ENCODE results near the gene KCTD18. TPM values are rescaled to one million over a fixed set of nuclear protein-coding genes. Genes with fewer than 3 reads are reported as not detected.
A peak's percentile ranks its signal among the peaks of the same experiment; 100 is the strongest.

Gene KCTD18
- 10.2 TPM for polyA plus RNA-seq (2012; ENCODE audit: insufficient read depth, insufficient read length)

DNA sequence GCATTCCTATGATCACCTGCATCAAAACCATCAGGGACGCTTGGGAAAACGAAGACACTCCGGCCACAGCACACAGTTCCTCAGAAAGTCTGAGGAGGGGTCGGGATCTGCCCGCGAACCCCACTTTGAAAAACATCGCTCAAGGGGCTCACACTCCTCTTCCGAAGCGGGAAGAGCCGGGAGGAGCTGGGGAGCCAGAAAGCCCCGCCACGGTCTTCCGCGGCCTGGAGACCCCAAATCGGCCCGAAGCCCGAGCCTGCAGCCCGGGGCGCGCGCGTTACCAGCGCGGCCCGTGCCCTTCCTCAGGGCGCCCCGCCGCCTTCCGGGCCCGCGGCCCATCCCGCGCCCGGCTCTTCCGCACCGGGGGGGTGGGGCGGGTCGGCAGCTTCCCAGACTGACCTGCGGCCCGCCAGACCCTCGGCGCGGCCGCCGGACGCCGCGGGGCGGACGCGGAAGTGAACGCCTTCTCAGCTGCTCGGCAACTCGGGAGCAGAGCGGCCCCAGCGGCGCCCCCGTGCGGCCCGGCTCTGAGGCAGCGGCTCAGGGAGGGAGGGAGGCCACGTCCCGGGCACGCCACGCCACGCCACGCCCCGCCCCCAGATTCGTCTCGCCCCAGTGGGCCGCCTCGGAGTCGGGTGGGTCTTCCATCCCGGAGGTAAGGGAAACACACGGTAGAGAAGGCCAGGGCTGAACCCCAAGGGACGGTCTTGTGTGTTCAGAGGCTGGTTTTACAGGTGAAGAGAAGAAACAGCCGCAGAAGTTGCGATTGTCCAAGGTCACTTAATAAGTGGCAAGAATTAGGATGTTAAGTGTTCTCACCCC lies at the start of gene KCTD18:
KCTD18 (minus strand) TSS at position 457 of the 822 bp plus-strand sequence. CDS start 3,052 bp downstream, outside the sequence.
- peak; percentile 59 for DNase-seq (ENCODE audit: low read depth, low spot score)
- peak within 1 kb of the TSS; percentile 63 for H3K4me3 ChIP-seq (ENCODE audit: low read length)

DNA sequence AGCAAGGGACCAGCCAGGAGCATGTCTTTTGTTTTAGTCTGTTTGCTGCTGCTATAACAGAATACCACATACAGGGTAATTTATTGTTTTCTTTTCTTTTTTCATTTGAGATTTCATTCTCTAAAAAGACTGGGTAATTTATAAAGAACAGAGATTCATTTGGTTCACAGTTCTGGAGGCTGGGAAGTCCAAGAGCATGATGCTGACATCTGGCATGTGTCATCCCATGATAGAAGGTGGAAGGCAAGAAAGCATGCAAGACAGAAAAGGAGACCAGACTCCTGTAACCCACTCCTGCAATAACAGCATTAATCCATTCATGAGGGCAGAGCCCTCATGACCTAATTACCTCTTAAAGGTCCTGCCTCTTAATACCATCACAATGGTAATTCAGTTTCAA lies 30.9 kb upstream of the KCTD18 start:
- no peak overlapping the region for H3K4me3 ChIP-seq (ENCODE audit: low read length)

DNA sequence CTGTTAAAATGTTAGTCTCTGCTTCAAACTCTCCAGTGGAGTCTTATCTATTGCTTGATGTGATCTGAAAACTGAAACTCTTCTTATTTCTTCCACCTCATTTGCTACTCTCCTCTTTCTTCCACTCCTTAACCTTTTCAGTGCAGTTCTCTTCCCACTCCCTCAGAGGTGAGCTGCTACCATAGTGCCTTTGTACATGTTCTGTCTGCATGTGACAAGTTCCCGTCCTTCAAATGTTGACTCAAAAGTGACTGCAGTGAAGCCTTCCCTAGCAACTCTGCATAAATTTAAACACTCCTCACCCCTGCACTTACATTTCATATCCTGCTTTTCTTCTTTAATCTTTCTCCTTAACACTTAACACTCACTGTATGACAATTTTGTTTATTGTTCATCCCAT lies 28.3 kb upstream of the KCTD18 start:
- no peak overlapping the region for H3K4me3 ChIP-seq (ENCODE audit: low read length)
- no peak for DNase-seq (ENCODE audit: low read depth, low spot score)

More for the DNA sequence above, 30.9 kb upstream of the KCTD18 start:
- DNase-seq (ENCODE audit: low read depth, low spot score) = no peak

DNA sequence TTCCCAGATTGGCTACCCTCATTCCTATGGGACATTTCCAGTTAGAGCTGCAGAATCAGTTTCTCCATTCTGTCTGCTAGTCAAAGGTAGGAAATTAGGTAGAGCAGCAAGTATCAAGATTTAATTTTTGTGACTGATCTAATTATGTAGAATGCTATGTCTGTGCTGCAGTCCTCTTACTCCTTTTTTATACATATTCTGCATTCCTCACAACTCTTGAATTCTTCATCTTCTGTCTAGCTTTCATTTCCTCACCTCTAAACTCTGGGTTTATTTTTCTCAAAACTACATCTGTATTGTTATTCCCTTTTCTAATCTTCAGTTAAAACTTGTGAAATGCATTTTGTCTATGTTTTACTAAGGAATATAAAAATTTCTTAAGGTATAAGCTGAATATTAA lies 24.7 kb upstream of the KCTD18 start:
- no peak for DNase-seq (ENCODE audit: low read depth, low spot score)
- no peak overlapping the region for H3K4me3 ChIP-seq (ENCODE audit: low read length)

DNA sequence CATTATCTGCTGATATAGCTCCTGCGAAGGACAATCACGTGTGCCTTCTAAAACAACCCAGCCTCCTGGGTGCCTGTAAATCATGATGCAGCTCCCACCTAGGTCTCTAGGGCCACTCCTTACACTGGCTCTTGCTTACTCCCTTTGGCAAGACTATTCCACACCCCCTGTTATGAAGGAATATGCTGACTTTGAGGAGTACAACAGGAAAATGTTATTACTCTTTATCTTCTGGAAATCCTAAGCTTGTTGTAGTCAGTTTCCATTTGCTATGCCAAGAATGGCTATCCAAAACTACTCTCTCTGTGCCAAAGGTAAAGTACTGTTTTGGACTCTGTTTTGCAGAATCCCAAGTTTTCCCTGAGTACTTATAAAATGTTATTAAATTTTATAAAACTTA lies 23.9 kb upstream of the KCTD18 start:
- H3K4me3 ChIP-seq (ENCODE audit: low read length) = no peak overlapping the region
- no peak for DNase-seq (ENCODE audit: low read depth, low spot score)

DNA sequence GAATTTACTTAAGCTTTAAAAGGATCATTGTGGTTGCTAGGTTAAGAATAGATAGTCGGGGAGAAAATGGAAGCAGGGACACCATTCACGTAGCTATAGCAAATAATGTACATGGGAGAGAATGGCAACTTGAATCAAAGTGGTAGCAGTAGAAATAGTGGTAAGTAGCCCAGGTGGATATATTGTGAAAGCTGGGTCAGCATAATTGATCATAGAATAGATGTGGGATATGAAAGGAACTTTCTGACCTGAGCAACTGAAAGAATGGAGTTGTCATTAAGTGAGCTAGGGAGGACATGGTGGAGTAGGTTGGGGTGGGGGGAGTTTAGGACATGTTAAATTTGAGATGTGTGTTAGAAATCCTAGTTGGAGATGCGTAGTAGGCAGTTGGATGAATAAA lies 18.4 kb upstream of the KCTD18 start:
- H3K4me3 ChIP-seq (ENCODE audit: low read length) = no peak overlapping the region
- DNase-seq (ENCODE audit: low read depth, low spot score) = no peak

DNA sequence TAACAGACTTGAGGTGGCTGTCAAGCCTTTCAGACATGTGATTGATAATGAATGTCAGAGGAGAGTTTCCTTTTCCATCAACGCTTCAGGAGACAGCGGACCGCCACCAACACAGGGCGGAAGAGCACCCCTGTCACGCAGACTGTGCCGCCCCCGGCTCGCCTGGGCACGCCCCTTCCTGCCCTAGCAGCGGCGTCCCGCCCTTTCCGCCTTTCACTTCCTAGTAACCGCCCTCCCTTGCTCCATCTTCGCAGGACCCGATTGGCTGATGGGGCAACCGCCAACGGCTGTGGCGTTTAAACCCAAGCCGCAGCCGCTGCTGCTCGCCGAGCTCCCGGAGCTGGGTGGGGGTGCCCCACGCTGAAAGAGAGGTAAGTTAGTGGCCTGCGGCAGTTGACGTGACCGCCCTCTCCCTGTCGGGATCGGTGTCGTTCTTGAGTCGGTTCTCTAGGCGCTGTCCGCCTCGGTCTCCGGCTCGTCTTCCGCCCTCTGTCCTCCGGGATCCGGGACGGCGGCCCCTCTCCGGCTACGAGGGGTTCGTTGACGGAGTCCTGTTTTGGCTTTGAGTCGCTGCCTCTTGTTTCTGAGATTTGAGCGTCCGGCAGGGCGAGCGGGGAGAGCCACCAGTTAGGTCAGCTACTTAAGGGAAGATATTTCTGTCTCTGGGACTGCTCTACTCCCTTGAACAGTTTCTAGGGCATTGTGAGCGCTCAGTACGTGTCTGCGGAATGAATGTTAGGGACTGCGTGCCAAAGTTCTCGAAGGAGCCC lies 16.2 kb upstream of the KCTD18 start, which contains the start of gene SGO2:
SGO2 (plus strand) TSS at position 326 of the 770 bp plus-strand sequence. CDS start 6,769 bp downstream, outside the sequence.
- peak; percentile 96 for DNase-seq (ENCODE audit: low read depth, low spot score)
- peak within 1 kb of the TSS; percentile 91 for H3K4me3 ChIP-seq (ENCODE audit: low read length)

DNA sequence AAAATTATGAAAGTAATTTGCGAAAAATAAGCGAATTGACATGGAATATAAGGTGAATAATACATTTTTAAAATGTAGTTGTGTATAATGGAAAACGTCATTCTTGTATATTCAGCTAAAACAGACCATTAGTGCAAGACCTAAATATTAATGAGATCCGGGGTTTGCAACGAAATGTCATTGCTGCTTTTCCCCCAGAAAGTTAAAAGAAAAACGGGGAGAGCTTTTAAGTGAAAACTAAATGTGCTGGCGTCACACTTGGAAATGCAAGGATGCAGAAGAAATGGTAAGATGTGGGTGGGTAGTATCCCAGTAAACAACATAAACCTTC lies 15.6 kb upstream of the KCTD18 start:
- peak overlapping the region; percentile 91 for H3K4me3 ChIP-seq (ENCODE audit: low read length)
- no peak for DNase-seq (ENCODE audit: low read depth, low spot score)

DNA sequence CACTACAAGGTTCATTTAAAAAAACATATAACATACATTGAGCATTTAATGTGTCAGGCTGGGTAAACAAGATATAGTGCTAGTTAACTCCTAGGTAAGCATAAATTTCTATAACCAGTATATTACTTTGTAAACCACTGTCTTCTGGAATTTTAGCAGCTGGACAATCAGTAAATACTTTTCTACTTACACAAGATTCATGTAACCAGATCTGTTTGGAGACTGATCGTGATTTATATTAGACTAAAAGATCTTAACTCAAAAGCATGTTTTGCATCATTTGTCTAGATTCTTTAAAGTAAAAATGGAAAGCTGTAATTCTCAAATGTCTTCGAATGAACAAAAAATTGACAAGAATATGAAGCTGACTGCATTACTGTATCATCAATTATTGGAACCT lies 15.2 kb upstream of the KCTD18 start:
- H3K4me3 ChIP-seq (ENCODE audit: low read length) = no peak overlapping the region

DNA sequence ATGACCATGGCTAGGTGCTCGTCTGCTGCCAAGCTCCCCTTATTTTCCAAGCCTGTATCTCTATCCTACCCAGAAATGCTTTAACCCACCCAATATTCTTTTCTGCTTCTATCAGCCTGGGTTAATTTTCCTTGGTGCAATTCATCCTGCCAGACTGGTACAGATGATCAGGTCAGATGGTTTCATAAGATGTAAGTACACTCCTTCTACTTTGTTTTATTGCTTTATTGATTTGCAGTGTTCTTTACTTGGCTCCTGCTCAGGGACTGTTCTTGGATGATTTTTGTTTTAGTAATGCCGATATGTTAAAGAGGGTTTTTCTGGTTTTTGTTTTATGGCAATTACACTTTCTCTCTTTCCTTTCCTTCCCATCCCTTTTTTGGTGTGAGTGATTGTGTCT lies 13.7 kb upstream of the KCTD18 start:
- no peak for DNase-seq (ENCODE audit: low read depth, low spot score)
- no peak overlapping the region for H3K4me3 ChIP-seq (ENCODE audit: low read length)

More for the DNA sequence above, 15.2 kb upstream of the KCTD18 start:
- DNase-seq (ENCODE audit: low read depth, low spot score) = no peak

DNA sequence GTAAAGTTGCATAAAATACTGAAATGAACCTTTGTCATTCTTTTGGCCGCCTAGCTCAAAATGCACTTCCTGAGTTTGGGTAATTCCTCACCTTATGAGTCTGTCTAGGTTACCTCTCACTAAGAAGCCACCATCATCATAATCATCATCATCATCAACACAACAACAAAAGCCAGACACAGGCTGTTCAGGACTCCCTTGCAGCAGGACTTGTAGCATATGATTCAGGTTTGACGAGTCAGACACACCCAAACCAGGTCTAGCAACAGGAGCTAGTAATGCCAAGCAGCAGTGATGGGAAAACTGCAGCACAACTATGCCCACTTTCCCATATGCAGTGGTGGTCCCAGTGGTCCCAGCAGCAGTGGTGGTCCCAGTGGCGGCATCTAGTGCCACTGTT lies 13.3 kb upstream of the KCTD18 start:
- no peak for DNase-seq (ENCODE audit: low read depth, low spot score)
- no peak overlapping the region for H3K4me3 ChIP-seq (ENCODE audit: low read length)

DNA sequence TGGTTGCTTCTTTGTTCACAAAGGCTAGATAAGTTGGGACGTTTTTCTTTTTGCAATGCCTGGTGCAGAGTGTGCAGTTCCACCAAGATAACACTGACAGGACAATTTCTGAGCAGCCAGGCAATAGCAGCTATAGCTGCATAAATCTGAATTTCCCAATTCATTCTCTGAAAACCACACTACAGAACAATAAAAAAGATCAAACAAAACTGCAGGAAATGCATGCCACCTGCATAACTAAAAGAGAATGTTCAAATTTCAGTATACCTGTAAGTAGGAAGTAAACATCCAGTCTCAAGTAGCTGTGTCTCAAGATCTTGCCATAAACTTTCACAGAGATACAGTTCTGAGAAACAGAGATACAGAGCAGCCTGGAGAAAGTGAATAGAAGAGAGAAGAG lies 5.3 kb upstream of the KCTD18 start:
- peak; percentile 60 for DNase-seq (ENCODE audit: low read depth, low spot score)
- H3K4me3 ChIP-seq (ENCODE audit: low read length) = no peak overlapping the region

DNA sequence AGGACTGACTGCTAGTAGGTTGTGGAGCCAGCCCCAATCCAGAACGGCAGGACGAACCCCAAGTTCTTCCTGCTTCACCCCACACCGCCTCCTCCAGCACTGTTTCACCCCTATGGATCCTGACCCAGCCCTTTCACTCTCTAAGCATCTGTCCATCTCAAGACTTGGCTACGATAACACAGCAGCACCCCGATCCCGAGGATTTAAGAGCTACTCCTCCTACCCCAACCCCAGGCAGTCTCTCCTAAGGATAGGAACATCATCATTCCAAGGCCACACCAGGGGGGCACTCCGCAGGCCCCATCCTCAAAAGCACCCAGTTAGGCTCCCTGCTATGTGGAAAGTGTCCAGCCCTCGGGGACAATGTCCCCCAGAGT lies 645 bp downstream of the KCTD18 start:
- no peak for DNase-seq (ENCODE audit: low read depth, low spot score)
- peak overlapping the region; percentile 63 for H3K4me3 ChIP-seq (ENCODE audit: low read length)

DNA sequence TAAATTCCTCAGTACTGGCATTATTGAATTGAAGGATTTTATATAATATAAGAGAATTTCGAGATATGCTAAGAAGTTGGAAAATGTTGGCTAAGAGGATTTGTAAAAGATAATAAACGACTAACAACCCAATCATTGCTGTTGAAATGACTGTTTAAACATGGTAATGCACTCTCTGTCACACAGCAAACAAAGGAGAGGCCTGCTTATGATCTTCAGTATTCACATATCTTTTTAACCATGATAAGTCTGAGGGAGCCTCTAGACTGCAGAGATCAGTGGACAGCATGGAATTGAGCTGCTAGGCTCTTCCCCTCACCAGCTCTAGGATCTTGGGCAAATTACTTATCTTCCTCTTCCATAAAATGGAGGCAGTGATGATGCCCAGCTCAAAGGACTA lies 2.7 kb downstream of the KCTD18 start:
- DNase-seq (ENCODE audit: low read depth, low spot score) = no peak
- no peak overlapping the region for H3K4me3 ChIP-seq (ENCODE audit: low read length)

DNA sequence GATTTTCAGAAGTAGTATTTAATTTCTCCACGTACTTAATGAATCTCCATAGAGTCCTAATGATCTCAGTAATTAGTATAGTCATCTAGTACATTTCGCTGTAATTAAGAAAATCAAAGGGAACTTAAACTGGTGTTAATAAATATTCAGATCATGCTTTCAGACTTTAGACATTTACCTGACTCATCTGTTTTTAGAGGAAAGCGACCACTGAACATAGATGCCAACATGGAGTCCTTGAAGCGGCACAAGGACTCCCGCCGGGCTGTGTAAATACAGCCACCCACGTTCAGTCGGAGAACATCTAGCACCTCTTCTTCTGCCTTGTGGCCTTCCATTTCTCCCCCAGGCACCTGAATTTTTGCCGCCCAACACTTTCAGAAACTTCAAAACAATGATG lies 3.2 kb downstream of the KCTD18 start:
- DNase-seq (ENCODE audit: low read depth, low spot score) = no peak

DNA sequence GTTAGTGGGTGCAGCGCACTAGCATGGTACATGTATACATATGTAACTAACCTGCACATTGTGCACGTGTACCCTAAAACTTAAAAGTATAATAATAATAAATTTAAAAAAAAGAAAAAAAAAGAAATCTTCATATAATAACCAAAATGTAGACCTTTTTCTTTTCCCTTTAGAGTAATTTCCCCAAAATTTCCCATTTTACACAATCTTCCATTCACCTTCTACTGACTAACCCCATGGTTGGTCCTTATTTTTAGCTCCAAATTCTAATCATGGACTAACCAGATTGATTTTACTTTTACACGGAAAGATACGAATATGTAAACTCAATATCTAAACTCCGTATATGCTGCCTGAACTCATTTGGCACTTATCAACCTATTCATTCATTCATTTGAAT lies 7.7 kb downstream of the KCTD18 start:
- H3K4me3 ChIP-seq (ENCODE audit: low read length) = no peak overlapping the region
- DNase-seq (ENCODE audit: low read depth, low spot score) = no peak

More for the DNA sequence above, 3.2 kb downstream of the KCTD18 start:
- H3K4me3 ChIP-seq (ENCODE audit: low read length) = no peak overlapping the region

DNA sequence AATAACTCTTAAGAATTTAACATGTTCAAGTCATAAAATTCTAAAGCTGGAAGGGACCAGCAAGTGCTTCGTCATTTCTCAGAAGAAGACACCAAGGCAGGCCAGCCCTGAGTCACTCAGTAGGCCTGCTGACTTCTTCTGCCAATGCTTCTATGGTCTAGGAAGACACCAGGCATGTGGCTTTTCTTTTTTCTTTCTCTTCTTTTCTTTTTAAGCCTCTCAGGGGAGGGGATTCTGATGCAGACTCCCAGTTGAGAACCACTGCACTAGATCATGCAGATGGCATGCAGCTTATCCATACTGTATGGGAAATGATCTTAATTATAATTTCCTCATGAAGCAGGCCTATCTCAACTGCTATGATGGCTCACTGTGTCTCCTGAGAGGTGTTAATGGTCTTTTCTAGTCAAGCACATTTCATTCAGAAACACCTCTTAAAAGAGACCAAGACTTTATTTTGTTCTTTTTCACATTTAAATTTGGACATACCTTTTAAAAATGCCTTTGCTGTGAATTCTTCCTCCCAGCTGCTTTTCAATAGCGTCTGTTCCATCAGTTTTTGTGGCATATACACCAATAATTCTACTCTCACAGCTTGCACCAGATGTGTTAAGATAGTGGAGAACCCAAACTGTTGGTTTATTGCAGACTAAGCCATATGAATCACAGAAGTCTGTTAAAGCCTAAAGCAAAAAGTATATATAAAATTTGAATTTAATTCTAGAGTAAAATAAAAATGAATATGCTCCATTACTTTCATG lies 11.3 kb downstream of the KCTD18 start:
- no peak overlapping the region for H3K4me3 ChIP-seq (ENCODE audit: low read length)
- DNase-seq (ENCODE audit: low read depth, low spot score) = no peak

DNA sequence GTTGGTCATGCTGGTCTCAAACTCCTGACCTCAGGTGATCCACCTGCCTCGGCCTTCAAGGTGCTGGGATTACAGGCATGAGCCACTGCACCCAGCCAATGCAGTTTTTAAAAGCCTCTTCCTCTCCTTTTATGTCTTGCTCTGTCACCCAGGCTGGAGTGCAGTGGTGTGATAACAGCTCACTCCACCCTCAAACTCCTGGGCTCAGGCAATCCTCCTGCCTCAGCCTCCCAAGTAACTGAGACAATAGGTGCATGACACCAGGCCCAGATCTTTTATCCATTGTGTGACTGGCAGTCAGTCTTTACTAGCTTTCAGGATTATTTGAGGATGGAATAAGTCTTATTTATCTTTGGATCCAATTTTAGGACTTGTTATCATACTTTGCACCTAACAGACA lies 13.2 kb downstream of the KCTD18 start:
- DNase-seq (ENCODE audit: low read depth, low spot score) = no peak
- no peak overlapping the region for H3K4me3 ChIP-seq (ENCODE audit: low read length)

DNA sequence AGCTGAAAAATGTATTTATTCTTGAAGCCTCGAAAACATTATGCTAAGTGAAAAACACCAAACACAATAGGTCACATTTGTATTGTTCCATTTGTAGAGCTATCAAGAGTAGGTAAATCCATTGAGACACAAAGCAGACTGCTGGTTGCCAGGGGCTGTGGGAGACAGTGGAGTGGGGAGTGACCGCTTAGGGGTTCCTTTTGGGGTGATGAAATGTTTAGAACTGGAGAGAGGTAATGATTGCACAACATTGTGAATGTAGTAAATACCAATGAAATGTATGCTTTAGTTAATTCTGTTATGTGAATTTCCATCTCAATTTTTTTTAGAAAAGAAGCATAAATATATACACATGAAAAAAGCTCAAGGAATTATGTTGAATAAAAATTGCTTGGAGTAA lies 15.8 kb downstream of the KCTD18 start:
- no peak for DNase-seq (ENCODE audit: low read depth, low spot score)
- no peak overlapping the region for H3K4me3 ChIP-seq (ENCODE audit: low read length)

DNA sequence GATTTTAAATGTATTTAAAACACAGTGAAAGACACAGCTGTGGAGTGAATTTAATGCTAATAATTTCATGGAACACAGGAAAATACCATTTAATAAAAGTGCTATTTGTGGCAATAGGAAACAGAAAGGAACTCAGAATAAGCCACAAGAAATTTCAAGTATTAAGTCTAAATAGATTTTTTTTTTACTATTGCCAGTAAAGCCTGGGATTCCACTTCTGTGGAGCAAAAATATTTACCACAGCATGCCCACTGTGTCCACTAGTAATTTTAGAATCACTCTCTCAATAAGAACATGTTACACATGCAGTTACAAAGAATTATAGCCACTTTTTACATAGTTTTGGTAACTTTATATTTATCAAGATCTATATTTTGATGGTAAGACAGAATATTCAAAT lies 17.2 kb downstream of the KCTD18 start:
- DNase-seq (ENCODE audit: low read depth, low spot score) = no peak
- H3K4me3 ChIP-seq (ENCODE audit: low read length) = no peak overlapping the region
